NCI-H1417 (cell line): ENCODE data around the gene LRRC23.
A peak's percentile ranks its signal among the peaks of the same experiment; 100 is the strongest.
"Not testable (repeated sequence)": the region's sequence is repeated elsewhere in the genome, so short reads cannot be mapped to it uniquely, and the experiment has no call there.

Experiments
- DNase-seq, 3 experiments: peaks; one replicate each; lab custom pipeline; 2025; lab: John Stamatoyannopoulos, UW

Gene LRRC23

DNA sequence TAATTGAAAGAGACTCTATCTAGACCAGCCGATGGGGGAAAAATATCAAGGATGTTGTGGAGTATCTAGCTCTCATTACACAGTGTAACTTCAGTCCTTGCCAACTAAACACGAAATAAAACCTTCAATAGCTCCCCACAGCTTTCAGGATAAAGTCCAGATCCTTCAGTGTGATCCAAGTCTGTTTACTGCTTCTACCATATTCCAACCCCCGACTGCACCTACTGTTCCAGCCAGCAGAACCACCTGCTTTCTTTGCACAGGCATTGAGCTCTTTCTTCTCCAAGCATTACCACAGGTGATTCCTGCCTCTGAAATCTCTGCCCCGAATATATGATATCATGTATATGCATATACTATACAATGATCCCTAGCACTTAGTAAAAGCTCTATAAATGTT lies 2.2 kb upstream of the LRRC23 start:
- no peak for DNase-seq

GRCh38 chr12:6903722-6904121 lies 900 bp upstream of the LRRC23 start:
- DNase-seq = no peak

DNA sequence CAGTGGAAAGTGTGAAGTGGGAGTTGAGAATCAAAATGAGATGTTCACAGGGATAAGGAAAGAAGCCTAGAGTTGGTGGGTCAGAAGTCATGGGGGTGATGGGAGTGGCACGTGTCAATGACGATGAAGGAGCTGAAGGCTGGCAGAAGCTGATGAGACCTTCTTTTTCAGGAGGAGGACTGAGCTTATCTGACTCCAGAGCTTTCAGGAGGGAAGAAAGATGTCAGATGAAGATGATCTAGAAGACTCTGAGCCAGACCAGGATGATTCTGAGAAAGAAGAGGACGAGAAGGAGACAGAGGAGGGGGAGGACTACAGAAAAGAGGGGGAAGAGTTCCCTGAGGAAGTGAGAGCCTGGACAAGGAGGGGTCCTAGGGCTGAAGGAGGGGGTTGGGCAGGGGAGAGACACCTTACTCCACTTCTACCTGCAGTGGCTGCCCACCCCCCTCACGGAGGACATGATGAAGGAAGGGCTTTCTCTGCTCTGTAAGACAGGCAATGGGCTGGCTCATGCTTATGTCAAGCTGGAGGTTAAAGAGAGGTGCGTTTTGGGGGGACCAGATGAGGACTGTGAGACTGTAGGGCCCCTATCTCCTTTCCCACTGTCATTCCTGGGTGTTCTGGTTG lies 905 bp downstream of the LRRC23 start:
- DNase-seq = peak in 1 of 3 experiments; percentile 46

DNA sequence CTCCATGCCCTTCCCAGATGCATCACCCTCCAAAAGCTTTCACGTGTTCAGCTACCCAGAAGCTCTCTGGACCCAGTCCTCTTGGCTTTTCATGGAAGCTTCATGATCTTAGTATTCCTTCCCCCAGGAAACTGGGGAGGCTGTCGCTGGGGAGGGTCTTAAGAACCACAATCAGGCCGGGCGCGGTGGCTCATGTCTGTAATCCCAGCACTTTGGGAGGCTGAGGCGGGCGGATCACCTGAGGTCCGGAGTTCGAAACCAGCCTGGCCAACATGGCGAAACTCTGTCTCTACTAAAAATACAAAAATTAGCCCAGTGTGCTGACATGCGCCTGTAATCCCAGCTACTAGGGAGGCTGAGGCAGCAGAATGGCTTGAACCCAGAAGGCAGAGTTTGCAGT lies 3.5 kb downstream of the LRRC23 start:
- DNase-seq = not testable (repeated sequence)

- peak in 1 of 3 experiments; percentile 39 for DNase-seq
Observed at GRCh38 chr12:6909421-6910145, 5.0 kb downstream of the LRRC23 start.

GRCh38 chr12:6912164-6912935 lies 7.7 kb downstream of the LRRC23 start:
- DNase-seq = no peak

GRCh38 chr12:6914246-6914946 lies 9.8 kb downstream of the LRRC23 start, which contains the start of gene ENO2:
Gene ENO2, plus strand, starts transcription at chr12:6914580. Its CDS starts 1,253 bp downstream, at chr12:6915833.
- DNase-seq = peak; percentile 36 to 87 (median 86)

DNA sequence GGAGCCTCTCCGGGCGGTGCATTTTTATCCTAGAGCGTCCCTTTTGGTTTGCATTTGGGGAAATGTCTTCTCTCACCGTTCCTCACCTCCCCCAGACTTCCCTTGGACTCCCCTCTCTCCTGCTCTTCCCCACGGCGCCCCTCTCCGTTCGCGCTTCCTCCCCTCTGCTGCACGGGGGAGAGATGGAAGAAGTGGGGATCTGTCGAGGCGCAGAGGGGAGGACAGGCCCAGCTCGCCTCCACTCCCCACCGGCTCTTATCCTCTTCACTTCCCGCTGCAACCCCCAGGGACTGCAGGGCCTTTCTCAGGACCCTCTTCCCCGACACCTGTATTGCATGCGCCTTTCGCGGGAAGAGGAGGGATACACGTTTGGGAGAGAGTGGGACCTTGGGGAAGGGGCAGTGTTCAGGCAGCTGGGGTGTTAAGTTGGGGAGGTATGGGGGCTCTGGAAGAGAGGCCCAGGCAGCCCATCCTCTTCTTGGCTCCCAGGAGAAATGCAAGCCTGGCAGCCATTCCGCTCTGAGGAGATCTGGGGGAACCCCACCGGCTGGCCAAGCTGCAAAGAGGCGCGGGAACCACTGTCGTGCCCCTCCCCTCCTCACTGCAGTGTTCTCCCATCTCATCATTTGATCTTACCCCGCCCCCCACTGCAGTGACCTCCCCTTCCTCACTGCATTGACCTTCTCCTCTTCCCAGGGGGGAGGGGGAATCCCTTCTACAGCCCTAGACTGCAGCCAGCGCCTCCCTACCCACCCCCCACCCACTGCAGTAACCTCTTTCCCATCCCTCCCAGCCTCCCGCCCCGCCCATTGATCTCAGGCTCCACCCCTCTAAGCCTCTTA lies 10.5 kb downstream of the LRRC23 start:
- DNase-seq = peak; percentile 51 to 76 (median 74)

GRCh38 chr12:6915789-6916285 lies 11.2 kb downstream of the LRRC23 start:
- no peak for DNase-seq

DNA sequence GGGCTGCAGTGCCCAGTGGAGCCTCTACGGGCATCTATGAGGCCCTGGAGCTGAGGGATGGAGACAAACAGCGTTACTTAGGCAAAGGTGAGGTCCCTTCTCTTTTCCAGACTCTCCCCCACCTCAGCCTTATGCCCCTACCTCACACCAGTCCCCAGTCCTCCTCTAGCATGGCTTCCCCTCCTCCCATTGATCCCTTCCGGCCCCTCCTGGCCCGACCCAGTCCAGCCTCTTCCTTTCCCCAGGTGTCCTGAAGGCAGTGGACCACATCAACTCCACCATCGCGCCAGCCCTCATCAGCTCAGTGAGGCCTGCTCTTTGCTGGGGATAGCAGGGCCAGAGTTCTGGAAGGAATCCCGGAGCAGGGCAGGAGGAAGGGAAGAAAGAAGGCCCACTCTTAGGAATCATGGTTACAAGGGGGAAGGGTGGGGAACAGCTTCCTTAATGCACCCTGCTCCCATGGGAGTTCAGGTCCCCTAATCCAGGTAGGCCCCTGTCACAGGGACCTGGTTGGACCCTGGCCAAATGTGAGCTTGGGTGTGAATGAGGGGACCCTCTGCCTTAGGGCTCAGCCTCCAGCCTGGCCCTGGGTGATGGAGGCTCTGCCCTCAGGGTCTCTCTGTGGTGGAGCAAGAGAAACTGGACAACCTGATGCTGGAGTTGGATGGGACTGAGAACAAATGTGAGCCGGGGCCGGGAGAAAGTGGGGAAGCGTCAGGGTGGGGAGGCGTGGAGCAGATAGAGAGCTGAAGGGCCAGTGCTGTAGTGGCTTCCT lies 12.0 kb downstream of the LRRC23 start:
- no peak for DNase-seq

DNA sequence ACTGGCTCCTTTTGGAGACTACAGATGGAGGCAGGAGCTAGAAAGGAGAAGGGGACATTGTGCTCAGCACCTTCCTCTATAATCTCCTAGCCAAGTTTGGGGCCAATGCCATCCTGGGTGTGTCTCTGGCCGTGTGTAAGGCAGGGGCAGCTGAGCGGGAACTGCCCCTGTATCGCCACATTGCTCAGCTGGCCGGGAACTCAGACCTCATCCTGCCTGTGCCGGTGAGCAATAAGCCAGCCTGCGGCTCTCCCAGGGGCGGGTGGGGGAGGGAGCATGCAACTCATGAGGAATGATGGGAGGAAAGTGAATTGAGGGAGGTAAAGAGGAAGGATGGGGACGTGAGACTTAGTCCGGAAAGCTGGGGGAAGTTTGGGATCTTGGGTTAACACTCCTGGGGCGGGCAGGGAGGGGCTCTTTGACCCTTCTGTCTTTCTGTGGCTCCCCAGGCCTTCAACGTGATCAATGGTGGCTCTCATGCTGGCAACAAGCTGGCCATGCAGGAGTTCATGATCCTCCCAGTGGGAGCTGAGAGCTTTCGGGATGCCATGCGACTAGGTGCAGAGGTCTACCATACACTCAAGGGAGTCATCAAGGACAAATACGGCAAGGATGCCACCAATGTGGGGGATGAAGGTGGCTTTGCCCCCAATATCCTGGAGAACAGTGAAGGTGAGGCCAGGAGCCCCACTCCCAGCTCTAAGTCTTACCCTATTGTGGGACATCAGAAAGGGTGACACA lies 13.0 kb downstream of the LRRC23 start:
- DNase-seq = no peak

DNA sequence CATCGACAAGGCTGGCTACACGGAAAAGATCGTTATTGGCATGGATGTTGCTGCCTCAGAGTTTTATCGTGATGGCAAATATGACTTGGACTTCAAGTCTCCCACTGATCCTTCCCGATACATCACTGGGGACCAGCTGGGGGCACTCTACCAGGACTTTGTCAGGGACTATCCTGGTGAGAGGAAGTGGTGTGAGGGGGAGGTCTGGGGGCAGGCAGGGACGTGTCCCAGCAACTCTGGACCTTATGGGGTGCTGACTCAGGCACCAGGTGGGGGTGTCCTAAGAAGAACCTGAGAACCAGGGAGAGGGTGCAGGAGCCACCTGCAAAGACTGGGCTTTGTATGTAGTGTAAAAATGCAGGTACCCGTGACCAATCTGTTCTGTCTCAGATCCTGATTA lies 15.0 kb downstream of the LRRC23 start:
- DNase-seq = no peak

- no peak for DNase-seq
Observed at GRCh38 chr12:6921539-6921938, 16.9 kb downstream of the LRRC23 start.

DNA sequence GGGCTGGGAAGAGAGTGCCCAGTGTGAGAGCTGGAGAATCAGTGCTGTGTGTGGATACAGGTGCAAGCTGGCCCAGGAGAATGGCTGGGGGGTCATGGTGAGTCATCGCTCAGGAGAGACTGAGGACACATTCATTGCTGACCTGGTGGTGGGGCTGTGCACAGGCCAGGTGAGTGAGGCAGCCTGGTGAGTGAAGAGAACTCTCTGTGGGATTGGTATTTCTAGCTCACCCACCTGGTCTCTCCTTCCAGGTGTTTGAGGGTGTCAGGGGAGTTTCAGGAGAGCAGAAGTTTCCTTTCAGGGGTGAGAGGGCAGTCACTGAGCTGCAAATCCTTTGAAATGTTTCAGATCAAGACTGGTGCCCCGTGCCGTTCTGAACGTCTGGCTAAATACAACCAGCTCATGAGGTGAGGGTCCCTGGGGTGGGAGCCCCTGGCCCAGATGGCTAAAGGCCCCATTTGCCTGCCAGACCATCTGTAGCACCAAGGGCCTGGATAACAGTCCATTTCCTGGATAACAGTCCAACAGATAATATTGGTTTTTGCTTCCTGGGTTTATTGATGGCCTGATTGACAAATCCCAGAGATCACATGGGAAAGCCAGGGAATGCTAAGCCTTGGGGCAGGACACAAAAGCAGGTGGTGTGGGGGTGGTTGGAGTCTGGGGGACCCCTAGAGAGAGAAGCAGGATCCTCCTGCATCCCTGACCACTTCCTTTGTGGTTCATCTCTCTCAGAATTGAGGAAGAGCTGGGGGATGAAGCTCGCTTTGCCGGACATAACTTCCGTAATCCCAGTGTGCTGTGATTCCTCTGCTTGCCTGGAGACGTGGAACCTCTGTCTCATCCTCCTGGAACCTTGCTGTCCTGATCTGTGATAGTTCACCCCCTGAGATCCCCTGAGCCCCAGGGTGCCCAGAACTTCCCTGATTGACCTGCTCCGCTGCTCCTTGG lies 17.6 kb downstream of the LRRC23 start:
- DNase-seq = no peak

DNA sequence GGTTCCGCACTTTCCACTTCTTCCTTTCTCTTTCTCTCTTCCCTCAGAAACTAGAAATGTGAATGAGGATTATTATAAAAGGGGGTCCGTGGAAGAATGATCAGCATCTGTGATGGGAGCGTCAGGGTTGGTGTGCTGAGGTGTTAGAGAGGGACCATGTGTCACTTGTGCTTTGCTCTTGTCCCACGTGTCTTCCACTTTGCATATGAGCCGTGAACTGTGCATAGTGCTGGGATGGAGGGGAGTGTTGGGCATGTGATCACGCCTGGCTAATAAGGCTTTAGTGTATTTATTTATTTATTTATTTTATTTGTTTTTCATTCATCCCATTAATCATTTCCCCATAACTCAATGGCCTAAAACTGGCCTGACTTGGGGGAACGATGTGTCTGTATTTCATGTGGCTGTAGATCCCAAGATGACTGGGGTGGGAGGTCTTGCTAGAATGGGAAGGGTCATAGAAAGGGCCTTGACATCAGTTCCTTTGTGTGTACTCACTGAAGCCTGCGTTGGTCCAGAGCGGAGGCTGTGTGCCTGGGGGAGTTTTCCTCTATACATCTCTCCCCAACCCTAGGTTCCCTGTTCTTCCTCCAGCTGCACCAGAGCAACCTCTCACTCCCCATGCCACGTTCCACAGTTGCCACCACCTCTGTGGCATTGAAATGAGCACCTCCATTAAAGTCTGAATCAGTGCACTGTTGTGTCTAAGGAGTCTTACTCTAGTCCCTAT lies 18.5 kb downstream of the LRRC23 start:
- no peak for DNase-seq

GRCh38 chr12:6923851-6924250 lies 19.2 kb downstream of the LRRC23 start:
- no peak for DNase-seq

DNA sequence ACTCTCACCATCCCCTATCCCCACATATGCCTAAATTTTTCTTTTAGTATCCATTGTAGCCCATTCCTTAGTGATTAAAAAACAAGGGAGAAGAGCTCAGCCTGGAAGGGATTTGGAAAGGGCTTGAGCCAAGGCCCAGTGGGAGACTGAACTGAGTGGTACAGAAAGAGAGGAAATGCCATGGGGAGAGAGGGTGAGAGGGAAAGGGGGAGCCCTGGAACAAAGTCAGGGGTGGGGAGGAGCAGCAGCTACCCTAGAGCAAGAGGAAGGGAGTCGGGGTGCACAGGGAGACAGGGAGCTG lies 20.6 kb downstream of the LRRC23 start:
- peak in 1 of 3 experiments; percentile 58 for DNase-seq
